HG03097 (cell line): ENCODE data around the gene GPR62.

ENCODE experiments used
- ATAC-seq: cut with Tn5 transposase; IDR thresholded peaks from one replicate; pipeline ENCODE4 v1.9.1; 2021; ENCODE audit not compliant: unreplicated experiment, low FRiP score

GPR62 gene

GRCh38 chr3:51954105-51954504 is 1.1 kb upstream of the GPR62 start:
- ATAC-seq, result no peak

GRCh38 chr3:51954713-51955112 is 468 bp upstream of the GPR62 start:
- ATAC-seq, result no peak

GRCh38 chr3:51955893-51956770 is 951 bp downstream of the GPR62 start:
- ATAC-seq, result no peak

- no peak for ATAC-seq
Observed at GRCh38 chr3:51957520-51958205, 2.5 kb downstream of the GPR62 start.

GRCh38 chr3:51958603-51959521 is 3.7 kb downstream of the GPR62 start:
- ATAC-seq, result no peak

- no peak for ATAC-seq
Observed at GRCh38 chr3:51959651-51960050, 4.5 kb downstream of the GPR62 start.

- no peak for ATAC-seq
Observed at GRCh38 chr3:51960386-51960785, 5.2 kb downstream of the GPR62 start.

GRCh38 chr3:51961011-51961410 is 5.8 kb downstream of the GPR62 start:
- ATAC-seq, result no peak

GRCh38 chr3:51961602-51962569 is 6.7 kb downstream of the GPR62 start:
- ATAC-seq, result no peak

- ATAC-seq, result no peak
Observed at GRCh38 chr3:51962854-51963530, 7.8 kb downstream of the GPR62 start.

- ATAC-seq, result no peak
Observed at GRCh38 chr3:51963951-51964451, 8.8 kb downstream of the GPR62 start.

GRCh38 chr3:51964521-51964920 is 9.3 kb downstream of the GPR62 start:
- ATAC-seq, result no peak

- no peak for ATAC-seq
Observed at GRCh38 chr3:51966016-51966415, 10.8 kb downstream of the GPR62 start.

GRCh38 chr3:51966486-51966885 is 11.3 kb downstream of the GPR62 start:
- ATAC-seq, result no peak

GRCh38 chr3:51966922-51967383 is 11.8 kb downstream of the GPR62 start:
- no peak for ATAC-seq

- no peak for ATAC-seq
Observed at GRCh38 chr3:51967384-51968169, 12.4 kb downstream of the GPR62 start, which contains the start of gene PCBP4. PCBP4 (minus strand) TSS chr3:51967454; CDS start chr3:51961240, 6,214 bp downstream.

- ATAC-seq, result no peak
Observed at GRCh38 chr3:51968170-51968775, 13.1 kb downstream of the GPR62 start.
